Activated CD8-positive, alpha-beta T cell treated with anti-CD3 and anti-CD28 coated beads, Interleukin-2, amount 10 ng/mL, durations not matched to agents 7 days and 5 days (primary cell): ENCODE results near the gene AFF1. TPM values are rescaled to one million over a fixed set of nuclear protein-coding genes. Genes with fewer than 3 reads are reported as not detected.
A peak's percentile ranks its signal among the peaks of the same experiment; 100 is the strongest.

Experiments
- ATAC-seq: fragments of 150-1000 bp; cut with Tn5 transposase; one replicate; pipeline ENCODE4 v1.10.0; 2021; ENCODE audit warnings: moderate library complexity
- CTCF ChIA-PET: fragments of 350-600 bp; sonication (Branson Sonifier 250); formaldehyde crosslinking; loops from one replicate; lab custom pipeline; 2021; ENCODE audit warnings: antibody characterized with exemption; lab: Charles Lee
- POLR2A ChIA-PET: fragments of 350-600 bp; sonication (Branson Sonifier 250); formaldehyde crosslinking; loops from one replicate; lab custom pipeline; 2021; ENCODE audit warnings: antibody characterized with exemption; lab: Charles Lee
- DNase-seq: peaks from one replicate; pipeline ENCODE4 v3.0.0-alpha.2; 2020
- H3K27ac Mint-ChIP-seq: one replicate; pipeline ENCODE4 v1.8.0; 2021; ENCODE audit warnings: mild to moderate bottlenecking, mixed read lengths
- H3K27me3 Mint-ChIP-seq: one replicate; pipeline ENCODE4 v1.8.0; 2021; ENCODE audit warnings: low read depth, mixed read lengths
- H3K36me3 Mint-ChIP-seq: one replicate; pipeline ENCODE4 v1.8.0; 2021; ENCODE audit warnings: low read depth, mixed read lengths
- H3K4me1 Mint-ChIP-seq: one replicate; pipeline ENCODE4 v1.8.0; 2021; ENCODE audit warnings: low read depth, mixed read lengths
- H3K4me3 Mint-ChIP-seq: one replicate; pipeline ENCODE4 v1.8.0; 2021; ENCODE audit warnings: mild to moderate bottlenecking, mixed read lengths
- H3K9me3 Mint-ChIP-seq: one replicate; pipeline ENCODE4 v1.8.0; 2022; ENCODE audit warnings: mixed read lengths; ENCODE audit not compliant: insufficient read depth
- total RNA-seq, 2 experiments: library from RNA; stranded (reverse); gene quantifications; one replicate each; pipeline ENCODE4 v1.2.3, GENCODE V29; 2021

AFF1 gene
- total RNA-seq, 2 experiments from 2014 or later: 47.8 to 51.6 TPM

DNA sequence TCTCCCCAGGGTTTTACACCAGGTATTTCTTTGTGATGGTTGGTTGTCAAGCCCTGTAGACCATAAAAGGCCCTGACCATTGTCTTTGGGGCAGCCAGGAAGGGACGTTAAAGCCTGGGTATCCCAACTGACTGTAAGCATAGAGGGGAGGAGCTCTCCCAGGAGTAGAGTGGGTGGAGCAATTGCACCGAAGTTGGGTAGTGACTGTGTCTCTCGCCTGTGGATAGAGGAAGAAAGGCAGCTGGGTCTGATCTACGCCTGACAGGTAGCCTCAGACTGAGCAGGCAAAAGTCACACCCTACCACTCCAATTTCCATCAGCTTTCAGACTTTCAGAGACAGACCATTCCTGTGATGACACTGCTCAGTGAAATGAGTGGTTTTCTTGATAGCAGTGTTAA, 162.3 kb downstream of the AFF1 start:
- ChIA-PET POLR2A (interaction anchor here (0.8 kb wide), 1 partner anchor 123 kb away, joined by 3 read pairs; no protein-coding TSS in a partner anchor), CTCF (interaction anchor here (0.8 to 12.4 kb wide), 3 partner anchors 9 to 175 kb away, joined by 3 to 242 read pairs (median 3); no protein-coding TSS in a partner anchor)
- DNase-seq (no peak), ATAC-seq (no peak)
- Mint-ChIP-seq H3K9me3 (no peaks in the 10 kb centered on the region), H3K27ac (no peak overlapping the region), H3K4me1 (peaks cover 7% of the 10 kb centered on the region), H3K27me3 (no peaks in the 10 kb centered on the region), H3K4me3 (no peak overlapping the region), H3K36me3 (peaks cover 17% of the 10 kb centered on the region)

DNA sequence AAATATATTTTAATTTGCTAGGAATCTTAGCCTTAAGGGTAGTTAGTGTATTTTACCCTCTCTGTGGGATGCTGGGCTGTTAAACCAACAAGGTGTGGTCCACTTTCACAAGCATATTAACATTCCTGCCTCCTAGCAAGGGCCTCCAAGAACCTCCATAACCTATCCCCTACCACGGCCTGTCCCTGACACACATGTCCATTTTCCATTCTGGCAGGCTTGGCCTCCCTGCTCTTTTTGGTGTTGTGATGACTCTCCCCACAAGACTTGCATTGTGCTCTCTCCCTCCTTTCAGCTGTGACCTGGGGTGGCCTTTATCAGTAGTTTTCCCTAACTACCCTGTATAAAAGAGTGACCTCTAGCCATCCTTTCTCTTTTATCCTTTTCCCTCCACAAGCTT, 165.4 kb downstream of the AFF1 start:
- no peak overlapping the region for H3K4me3 Mint-ChIP-seq
- ChIA-PET POLR2A (no interaction called here), CTCF (interaction anchor here (1.0 kb wide), 1 partner anchor 178 kb away, joined by 4 read pairs; no protein-coding TSS in a partner anchor)
- H3K9me3 Mint-ChIP-seq: no peaks in the 10 kb centered on the region
- no peak overlapping the region for H3K27ac Mint-ChIP-seq
- DNase-seq (no peak), ATAC-seq (no peak)
- peaks cover 16% of the 10 kb centered on the region for H3K36me3 Mint-ChIP-seq
- H3K27me3 Mint-ChIP-seq: no peaks in the 10 kb centered on the region
- peaks cover 15% of the 10 kb centered on the region for H3K4me1 Mint-ChIP-seq

DNA sequence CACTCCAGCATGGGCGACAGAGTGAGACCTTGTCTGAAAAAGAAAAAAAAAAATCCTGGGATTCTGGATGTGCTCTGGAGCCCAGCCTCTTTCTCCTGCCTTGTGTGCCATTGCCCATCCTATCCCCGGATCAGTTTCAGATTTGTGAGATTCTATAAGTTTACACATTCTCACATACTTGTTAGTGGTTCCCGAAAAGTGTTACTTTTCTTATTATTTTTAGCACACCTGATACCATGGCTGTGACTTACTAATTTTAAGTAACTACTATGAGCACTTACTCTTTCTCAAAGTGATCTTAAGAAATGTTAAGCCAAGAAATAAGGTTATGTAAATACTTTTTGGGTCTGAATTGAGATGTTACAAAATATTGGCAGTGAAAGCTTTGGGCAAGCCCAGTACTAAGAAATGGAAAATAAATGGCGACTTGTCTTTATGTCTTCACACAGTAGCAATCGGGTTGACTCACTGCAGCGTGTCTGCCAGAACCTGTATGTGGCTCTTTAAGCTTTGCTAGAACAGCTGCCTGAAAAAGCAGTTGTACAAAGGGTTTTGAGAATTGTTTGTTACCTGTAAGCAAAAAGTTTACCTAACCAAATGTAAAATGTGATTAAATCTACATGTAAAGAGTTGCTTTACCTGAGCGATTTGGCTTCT, 166.9 kb downstream of the AFF1 start:
- ChIA-PET CTCF (interaction anchor here (0.7 to 1.4 kb wide), 4 partner anchors 8 to 179 kb away, joined by 3 read pairs; partner anchors contain the start of gene AFF1), POLR2A (no interaction called here)
- H3K27ac Mint-ChIP-seq: no peak overlapping the region
- DNase-seq: no peak
- H3K9me3 Mint-ChIP-seq: no peaks in the 10 kb centered on the region
- H3K27me3 Mint-ChIP-seq: no peaks in the 10 kb centered on the region
- peaks cover 16% of the 10 kb centered on the region for H3K4me1 Mint-ChIP-seq
- no peak for ATAC-seq
- H3K36me3 Mint-ChIP-seq: peaks cover 25% of the 10 kb centered on the region
- no peak overlapping the region for H3K4me3 Mint-ChIP-seq

DNA sequence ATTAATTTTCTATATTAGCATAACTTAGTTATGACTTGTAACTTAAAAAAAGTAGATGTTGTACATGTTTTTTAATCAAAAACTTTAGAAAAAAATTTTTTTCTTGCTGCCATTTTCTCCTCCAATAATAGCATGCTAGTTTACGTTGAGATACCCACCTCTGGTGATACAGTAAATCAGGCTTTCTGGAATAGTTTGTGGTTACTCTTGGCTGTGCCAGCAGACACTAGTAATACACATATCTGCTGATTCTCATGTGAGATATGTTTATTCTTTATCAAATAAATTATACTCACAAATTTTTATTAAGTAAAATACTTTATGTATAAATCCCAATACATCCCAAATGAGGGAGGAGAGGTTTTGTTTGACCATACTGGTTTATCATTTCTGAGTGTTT, 168.3 kb downstream of the AFF1 start:
- ChIA-PET POLR2A (no interaction called here), CTCF (interaction anchor here (0.6 to 2.2 kb wide), 4 partner anchors 10 to 181 kb away, joined by 3 to 9 read pairs (median 3); partner anchors contain the start of gene AFF1)
- ATAC-seq (no peak), DNase-seq (no peak)
- Mint-ChIP-seq H3K27ac (no peak overlapping the region), H3K36me3 (peaks cover 36% of the 10 kb centered on the region), H3K27me3 (no peaks in the 10 kb centered on the region), H3K4me1 (peaks cover 24% of the 10 kb centered on the region), H3K9me3 (no peaks in the 10 kb centered on the region), H3K4me3 (no peak overlapping the region)

DNA sequence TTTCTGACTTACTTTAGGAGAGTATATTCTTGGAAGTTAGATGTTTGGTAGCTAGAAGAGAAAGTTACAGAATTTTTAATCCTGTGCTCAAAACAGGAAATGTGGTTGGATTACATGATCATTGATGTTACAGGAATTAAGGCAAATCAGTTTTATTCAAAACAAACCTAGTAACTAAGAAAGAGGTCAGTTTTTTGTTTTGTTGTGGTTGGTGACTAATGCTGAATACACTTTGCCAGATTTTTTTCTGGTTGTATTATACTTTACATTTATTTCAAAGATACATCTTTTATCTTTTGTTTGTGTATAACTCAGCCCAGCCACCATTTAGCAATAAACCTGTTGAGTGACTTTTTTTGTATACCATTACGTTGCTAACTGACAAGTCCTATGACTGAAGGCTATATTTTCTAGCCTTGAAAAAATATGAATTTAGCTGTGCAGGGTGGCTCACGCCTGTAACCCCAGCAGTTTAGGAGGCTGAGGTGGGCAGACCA, 168.9 kb downstream of the AFF1 start:
- CTCF ChIA-PET: interaction anchor here (2.2 kb wide), 1 partner anchor 181 kb away, joined by 9 read pairs; no protein-coding TSS in a partner anchor
- Mint-ChIP-seq H3K36me3 (peaks cover 41% of the 10 kb centered on the region), H3K27me3 (no peaks in the 10 kb centered on the region), H3K4me1 (peaks cover 24% of the 10 kb centered on the region), H3K4me3 (no peak overlapping the region), H3K27ac (no peak overlapping the region), H3K9me3 (no peaks in the 10 kb centered on the region)
- peak; percentile 64 for ATAC-seq
- no peak for DNase-seq
- POLR2A ChIA-PET: no interaction called here

DNA sequence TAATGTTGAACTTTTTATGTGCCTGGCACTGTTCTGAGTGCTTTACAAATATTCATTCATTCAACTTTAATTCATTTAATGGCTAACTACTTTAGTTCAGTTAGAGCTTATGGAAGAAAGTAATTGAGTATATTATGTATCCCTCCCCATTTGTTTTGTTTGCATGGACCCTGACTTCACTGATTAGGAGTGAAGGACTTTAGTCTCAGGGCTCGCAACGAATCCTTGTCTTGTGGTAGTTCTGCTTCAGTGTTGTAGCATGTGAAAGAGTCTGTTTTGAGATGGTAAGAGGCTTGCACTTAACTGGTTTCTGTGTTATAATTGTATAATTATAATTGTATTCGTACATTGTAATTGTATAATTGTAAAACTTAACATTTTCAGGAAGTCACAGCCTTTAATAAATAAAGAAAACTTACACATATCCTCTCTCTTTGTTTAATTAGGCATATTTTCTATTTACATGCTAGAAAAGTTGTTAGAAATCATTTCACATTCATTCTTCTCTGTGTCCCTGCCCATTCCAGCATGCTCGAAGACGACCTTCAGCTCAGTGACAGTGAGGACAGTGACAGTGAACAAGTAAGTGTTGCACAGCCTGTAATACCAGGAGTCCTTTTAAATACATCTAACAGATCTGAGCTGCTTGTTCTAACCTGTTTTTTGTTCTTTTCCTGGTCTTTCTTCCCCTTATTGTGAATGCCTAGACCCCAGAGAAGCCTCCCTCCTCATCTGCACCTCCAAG, 170.5 kb downstream of the AFF1 start:
- DNase-seq (no peak), ATAC-seq (no peak)
- Mint-ChIP-seq H3K27me3 (no peaks in the 10 kb centered on the region), H3K4me1 (peaks cover 24% of the 10 kb centered on the region), H3K4me3 (no peak overlapping the region), H3K9me3 (no peaks in the 10 kb centered on the region), H3K36me3 (peaks cover 42% of the 10 kb centered on the region), H3K27ac (peak overlapping the region; percentile 18)
- POLR2A ChIA-PET: interaction anchor here (1.1 kb wide), 1 partner anchor 171 kb away, joined by 3 read pairs; the partner anchor contains the start of gene AFF1
- CTCF ChIA-PET: interaction anchor here (0.8 to 2.2 kb wide), 4 partner anchors 12 to 183 kb away, joined by 3 to 9 read pairs (median 4); partner anchors contain the start of gene AFF1

DNA sequence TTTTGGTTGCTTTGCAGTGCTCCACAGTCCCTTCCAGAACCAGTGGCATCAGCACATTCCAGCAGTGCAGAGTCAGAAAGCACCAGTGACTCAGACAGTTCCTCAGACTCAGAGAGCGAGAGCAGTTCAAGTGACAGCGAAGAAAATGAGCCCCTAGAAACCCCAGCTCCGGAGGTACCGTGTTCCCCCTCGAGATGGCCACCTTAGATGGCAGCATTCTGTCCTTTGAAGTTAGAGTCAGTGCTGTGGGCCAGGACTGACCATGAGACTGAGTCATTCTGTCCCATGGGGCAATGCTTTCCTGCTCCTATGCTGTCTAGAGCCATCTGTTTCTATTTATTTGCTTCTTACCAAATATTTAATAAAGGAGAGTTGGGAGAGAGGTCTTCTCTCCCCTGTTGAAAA, 173.3 kb downstream of the AFF1 start:
- DNase-seq (no peak), ATAC-seq (no peak)
- POLR2A ChIA-PET: no interaction called here
- Mint-ChIP-seq H3K27me3 (no peaks in the 10 kb centered on the region), H3K36me3 (peaks cover 51% of the 10 kb centered on the region), H3K4me1 (peaks cover 30% of the 10 kb centered on the region), H3K4me3 (no peak overlapping the region), H3K27ac (no peak overlapping the region), H3K9me3 (no peaks in the 10 kb centered on the region)
- CTCF ChIA-PET: no interaction called here

DNA sequence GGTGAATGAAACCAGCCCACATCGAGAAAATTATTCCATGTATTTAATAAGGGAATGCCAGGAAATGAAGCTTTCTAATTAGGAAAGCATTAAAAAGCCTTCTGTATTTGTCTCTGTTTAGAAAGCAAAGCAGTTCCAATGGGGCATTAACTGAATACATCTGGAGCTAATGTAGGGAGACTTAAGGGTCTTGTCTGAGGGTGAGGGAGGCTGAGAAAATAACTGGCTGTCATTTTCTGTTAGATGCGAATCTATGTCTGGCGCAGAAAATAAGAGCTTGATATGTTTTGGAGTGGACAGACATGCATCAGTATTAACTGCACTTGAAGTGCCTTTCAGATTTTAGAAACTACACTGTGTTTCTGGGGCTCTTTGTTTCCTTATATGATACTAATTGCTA, 174.3 kb downstream of the AFF1 start:
- CTCF ChIA-PET: no interaction called here

DNA sequence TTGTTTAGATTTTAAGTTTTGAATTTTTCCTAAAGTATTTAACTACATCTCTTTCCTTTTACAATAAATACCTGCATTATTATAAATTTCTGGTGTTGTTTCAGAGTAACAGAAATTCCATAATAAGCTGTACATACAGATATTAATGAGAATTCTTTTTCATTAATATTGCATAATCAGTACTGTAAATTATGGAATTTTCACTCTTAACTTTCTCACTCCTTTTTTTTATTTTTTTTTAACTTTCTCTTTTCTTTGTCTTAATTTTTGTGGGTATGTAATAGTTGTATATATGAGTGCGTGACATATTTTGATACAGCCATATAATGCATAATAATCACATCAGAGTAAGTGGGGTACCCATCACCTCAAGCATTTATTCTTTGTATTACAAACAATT, 175.1 kb downstream of the AFF1 start:
- H3K36me3 Mint-ChIP-seq: peaks cover 57% of the 10 kb centered on the region
- POLR2A ChIA-PET: no interaction called here
- CTCF ChIA-PET: interaction anchor here (0.7 kb wide), 1 partner anchor 610 kb away, joined by 3 read pairs; no protein-coding TSS in a partner anchor

More for the DNA sequence above, 174.3 kb downstream of the AFF1 start:
- Mint-ChIP-seq H3K4me1 (peaks cover 22% of the 10 kb centered on the region), H3K36me3 (peaks cover 53% of the 10 kb centered on the region), H3K27me3 (no peaks in the 10 kb centered on the region), H3K4me3 (no peak overlapping the region), H3K9me3 (no peaks in the 10 kb centered on the region), H3K27ac (no peak overlapping the region)
- POLR2A ChIA-PET: no interaction called here
- no peak for ATAC-seq
- no peak for DNase-seq

DNA sequence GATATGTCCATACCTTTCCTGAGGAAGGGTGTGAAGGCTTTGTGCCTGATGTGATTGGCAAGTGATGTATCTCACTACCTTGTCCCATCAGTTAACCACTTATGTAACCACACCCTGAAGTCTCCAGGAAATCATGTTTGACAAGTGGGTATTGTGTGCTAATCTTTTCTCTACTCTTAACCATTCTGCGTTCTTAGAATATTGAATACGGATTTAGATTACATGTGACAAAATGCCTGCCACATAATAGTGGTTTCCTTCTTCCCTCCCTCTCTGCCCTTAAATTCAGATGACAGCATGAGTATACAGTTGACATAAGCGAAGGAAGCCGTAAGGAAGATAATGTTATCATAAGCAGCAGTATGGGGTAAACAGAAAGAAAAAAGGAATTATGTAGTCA, 177.3 kb downstream of the AFF1 start:
- DNase-seq (no peak), ATAC-seq (no peak)
- Mint-ChIP-seq H3K4me3 (no peak overlapping the region), H3K27me3 (no peaks in the 10 kb centered on the region), H3K4me1 (peaks cover 13% of the 10 kb centered on the region), H3K9me3 (no peaks in the 10 kb centered on the region), H3K27ac (no peak overlapping the region), H3K36me3 (peaks cover 63% of the 10 kb centered on the region)
- POLR2A ChIA-PET: no interaction called here
- CTCF ChIA-PET: no interaction called here

More for the DNA sequence above, 175.1 kb downstream of the AFF1 start:
- ATAC-seq: no peak
- H3K4me3 Mint-ChIP-seq: no peak overlapping the region
- H3K9me3 Mint-ChIP-seq: no peaks in the 10 kb centered on the region
- H3K4me1 Mint-ChIP-seq: peaks cover 15% of the 10 kb centered on the region
- no peaks in the 10 kb centered on the region for H3K27me3 Mint-ChIP-seq
- no peak overlapping the region for H3K27ac Mint-ChIP-seq
- no peak for DNase-seq

DNA sequence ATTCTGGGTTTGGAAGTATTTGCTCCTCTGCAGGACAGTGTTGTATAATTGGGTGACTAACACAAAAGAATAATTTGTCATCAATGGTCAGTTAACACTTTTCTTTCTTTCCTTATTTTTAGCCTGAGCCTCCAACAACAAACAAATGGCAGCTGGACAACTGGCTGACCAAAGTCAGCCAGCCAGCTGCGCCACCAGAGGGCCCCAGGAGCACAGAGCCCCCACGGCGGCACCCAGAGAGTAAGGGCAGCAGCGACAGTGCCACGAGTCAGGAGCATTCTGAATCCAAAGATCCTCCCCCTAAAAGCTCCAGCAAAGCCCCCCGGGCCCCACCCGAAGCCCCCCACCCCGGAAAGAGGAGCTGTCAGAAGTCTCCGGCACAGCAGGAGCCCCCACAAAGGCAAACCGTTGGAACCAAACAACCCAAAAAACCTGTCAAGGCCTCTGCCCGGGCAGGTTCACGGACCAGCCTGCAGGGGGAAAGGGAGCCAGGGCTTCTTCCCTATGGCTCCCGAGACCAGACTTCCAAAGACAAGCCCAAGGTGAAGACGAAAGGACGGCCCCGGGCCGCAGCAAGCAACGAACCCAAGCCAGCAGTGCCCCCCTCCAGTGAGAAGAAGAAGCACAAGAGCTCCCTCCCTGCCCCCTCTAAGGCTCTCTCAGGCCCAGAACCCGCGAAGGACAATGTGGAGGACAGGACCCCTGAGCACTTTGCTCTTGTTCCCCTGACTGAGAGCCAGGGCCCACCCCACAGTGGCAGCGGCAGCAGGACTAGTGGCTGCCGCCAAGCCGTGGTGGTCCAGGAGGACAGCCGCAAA, 179.6 kb downstream of the AFF1 start:
- H3K36me3 Mint-ChIP-seq: peaks cover 54% of the 10 kb centered on the region
- H3K4me1 Mint-ChIP-seq: peaks cover 12% of the 10 kb centered on the region
- ChIA-PET CTCF (no interaction called here), POLR2A (no interaction called here)
- no peak for ATAC-seq
- no peak for DNase-seq
- H3K27me3 Mint-ChIP-seq: no peaks in the 10 kb centered on the region
- no peaks in the 10 kb centered on the region for H3K9me3 Mint-ChIP-seq
- no peak overlapping the region for H3K27ac Mint-ChIP-seq
- no peak overlapping the region for H3K4me3 Mint-ChIP-seq
